Mesothelial cell of epicardium (in vitro differentiated cells): ENCODE results near the gene BOD1L1. TPM values are rescaled to one million over a fixed set of nuclear protein-coding genes. Genes with fewer than 3 reads are reported as not detected.

Experiments
- DNase-seq, 2 experiments: peaks; one replicate each; pipeline ENCODE4 v3.0.0; 2021; ENCODE audit warnings: low spot score in 2 of 2; ENCODE audit not compliant: unreplicated experiment in 2 of 2
- H3K27ac Mint-ChIP-seq: 2 replicates; pipeline ENCODE4 v1.8.0; 2021; ENCODE audit warnings: mixed read lengths
- H3K27me3 Mint-ChIP-seq: 2 replicates; pipeline ENCODE4 v1.8.0; 2021; ENCODE audit warnings: low read depth, mixed read lengths
- H3K36me3 Mint-ChIP-seq: 2 replicates; pipeline ENCODE4 v1.8.0; 2021; ENCODE audit warnings: mixed read lengths
- H3K4me1 Mint-ChIP-seq: 2 replicates; pipeline ENCODE4 v1.8.0; 2021; ENCODE audit warnings: mixed read lengths
- H3K4me3 Mint-ChIP-seq: 2 replicates; pipeline ENCODE4 v1.8.0; 2021; ENCODE audit warnings: mild to moderate bottlenecking, moderate library complexity, mixed read lengths
- H3K9me3 Mint-ChIP-seq: 2 replicates; pipeline ENCODE4 v1.8.0; 2021; ENCODE audit warnings: mixed read lengths
- total RNA-seq: library from RNA; stranded (reverse); gene quantifications from 3 replicates; pipeline ENCODE4 v1.2.1, GENCODE V29; 2021
- TF ChIP-seq, protein P1 (sequence below): fragments of 200-600 bp; sonication (generic); IDR thresholded peaks from one replicate; pipeline ENCODE4 v1.5.0; 2021; ENCODE audit warnings: antibody characterized with exemption; ENCODE audit not compliant: unreplicated experiment

BOD1L1 gene
- total RNA-seq, 1 donor from 2014 or later, result 56.8 TPM

DNA sequence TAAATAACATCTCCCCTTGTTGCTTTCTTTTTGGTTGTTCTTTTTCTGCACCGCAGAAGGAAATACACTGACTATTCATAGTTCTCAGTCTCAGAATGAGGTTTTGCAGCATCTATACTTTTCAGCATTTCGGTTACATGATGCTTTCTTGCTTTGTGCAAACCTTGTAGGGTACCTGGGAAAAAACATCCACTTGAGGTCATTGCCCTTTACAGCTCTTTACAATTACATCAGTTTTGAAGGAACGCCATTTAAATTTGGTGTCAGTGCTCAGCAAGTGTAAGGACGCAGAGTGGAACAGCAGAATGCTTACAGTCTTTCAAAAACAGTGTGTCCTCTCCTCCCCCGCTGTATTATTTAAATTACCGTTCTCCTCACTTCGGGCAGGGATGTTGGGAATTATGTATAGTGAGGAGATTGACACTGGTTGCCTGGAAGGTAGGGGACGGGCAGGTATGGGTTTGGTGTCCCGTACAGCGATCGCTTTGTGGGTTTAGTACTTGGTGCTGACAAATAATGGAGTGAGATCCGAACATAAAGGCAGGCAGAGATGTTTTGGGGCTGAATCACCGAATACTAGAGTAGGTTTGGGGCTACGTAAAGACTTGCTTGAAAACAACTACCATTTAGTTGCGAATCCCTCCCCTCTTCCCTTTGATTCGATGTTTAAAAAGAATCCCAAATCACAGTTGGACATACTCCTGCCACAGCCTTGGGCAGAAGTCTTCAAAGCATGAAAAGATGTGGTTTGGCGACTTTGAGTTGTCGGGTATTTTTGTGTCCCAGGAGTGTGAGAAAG lies 81.2 kb downstream of the BOD1L1 start:
- H3K4me1 Mint-ChIP-seq, result peaks cover 25% of the 10 kb centered on the region
- no peak overlapping the region for H3K27ac Mint-ChIP-seq
- peaks cover 88% of the 10 kb centered on the region for H3K27me3 Mint-ChIP-seq
- no peaks in the 10 kb centered on the region for H3K36me3 Mint-ChIP-seq
- H3K4me3 Mint-ChIP-seq, result peak overlapping the region; percentile 71
- peaks cover 3% of the 10 kb centered on the region for H3K9me3 Mint-ChIP-seq
- TF ChIP-seq, protein P1, sequence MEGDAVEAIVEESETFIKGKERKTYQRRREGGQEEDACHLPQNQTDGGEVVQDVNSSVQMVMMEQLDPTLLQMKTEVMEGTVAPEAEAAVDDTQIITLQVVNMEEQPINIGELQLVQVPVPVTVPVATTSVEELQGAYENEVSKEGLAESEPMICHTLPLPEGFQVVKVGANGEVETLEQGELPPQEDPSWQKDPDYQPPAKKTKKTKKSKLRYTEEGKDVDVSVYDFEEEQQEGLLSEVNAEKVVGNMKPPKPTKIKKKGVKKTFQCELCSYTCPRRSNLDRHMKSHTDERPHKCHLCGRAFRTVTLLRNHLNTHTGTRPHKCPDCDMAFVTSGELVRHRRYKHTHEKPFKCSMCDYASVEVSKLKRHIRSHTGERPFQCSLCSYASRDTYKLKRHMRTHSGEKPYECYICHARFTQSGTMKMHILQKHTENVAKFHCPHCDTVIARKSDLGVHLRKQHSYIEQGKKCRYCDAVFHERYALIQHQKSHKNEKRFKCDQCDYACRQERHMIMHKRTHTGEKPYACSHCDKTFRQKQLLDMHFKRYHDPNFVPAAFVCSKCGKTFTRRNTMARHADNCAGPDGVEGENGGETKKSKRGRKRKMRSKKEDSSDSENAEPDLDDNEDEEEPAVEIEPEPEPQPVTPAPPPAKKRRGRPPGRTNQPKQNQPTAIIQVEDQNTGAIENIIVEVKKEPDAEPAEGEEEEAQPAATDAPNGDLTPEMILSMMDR, result no peak
- no peak for DNase-seq

DNA sequence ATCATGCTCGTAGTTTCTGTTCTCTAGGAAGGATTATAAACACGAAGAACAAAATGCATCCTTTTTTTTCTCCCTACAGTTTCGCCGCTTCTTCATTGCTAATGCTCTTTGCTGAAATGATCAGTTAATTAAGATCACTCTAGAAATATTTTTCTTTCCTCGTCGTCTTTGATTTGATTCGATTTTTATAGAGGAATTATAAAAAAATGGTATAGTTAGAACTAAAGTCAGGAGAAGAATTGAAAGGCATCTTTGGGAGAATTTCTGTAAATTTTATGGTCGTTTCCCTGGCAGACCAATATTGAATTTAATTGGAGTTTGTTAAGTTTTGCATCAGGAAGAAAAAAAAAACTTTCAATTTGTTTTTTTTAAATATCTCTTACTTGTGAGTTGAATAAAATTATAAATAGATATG lies 82.1 kb downstream of the BOD1L1 start:
- Mint-ChIP-seq H3K4me1 (peaks cover 25% of the 10 kb centered on the region), H3K27ac (peak overlapping the region; percentile 85), H3K36me3 (no peaks in the 10 kb centered on the region), H3K27me3 (peaks cover 88% of the 10 kb centered on the region), H3K4me3 (peak overlapping the region; percentile 90), H3K9me3 (no peaks in the 10 kb centered on the region)
- no peak for DNase-seq
- TF ChIP-seq, protein P1, result no peak

DNA sequence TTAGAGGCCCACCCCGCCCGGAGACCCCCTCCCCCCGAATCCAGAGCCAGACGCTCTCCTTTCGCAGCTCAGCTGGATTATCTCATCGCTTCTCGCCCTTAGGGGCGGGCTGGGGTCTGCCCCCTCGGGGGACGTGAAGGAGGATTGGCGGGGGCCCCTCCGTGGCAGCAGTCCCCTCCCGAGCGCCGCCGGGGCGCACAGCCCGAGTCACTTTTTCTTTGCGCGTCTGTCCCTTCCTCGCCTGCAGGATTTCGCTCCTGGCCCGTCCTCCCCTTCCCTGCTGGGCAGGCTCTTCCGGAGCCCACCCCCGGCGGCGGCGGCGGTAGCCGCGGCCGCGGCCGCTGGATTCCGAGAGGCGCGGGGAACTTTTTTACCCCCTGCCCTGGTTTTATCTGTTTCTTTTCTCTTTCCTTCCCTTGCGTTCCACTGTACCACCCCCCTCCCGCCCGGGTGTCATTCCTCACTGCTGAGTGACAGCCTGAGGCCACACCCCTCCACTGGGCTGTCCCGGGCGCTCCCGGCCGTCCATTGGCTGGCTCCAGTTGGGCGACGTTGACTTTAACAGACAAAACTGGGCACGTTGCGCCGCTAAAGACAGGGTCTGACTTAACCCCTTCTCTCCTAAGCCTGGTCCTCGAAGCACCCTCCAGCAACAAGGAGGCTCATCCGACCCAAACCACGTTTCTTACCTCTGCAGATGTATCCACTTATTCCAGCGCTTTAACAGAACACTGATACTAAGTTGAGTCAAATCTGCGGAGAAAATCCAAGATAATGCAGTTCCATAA lies 82.7 kb downstream of the BOD1L1 start:
- H3K27me3 Mint-ChIP-seq, result peaks cover 89% of the 10 kb centered on the region
- TF ChIP-seq, protein P1, result no peak
- no peaks in the 10 kb centered on the region for H3K9me3 Mint-ChIP-seq
- peaks cover 25% of the 10 kb centered on the region for H3K4me1 Mint-ChIP-seq
- no peaks in the 10 kb centered on the region for H3K36me3 Mint-ChIP-seq
- H3K27ac Mint-ChIP-seq, result peak overlapping the region; percentile 85
- peak; percentile 63 to 82 for DNase-seq
- peak overlapping the region; percentile 90 for H3K4me3 Mint-ChIP-seq

DNA sequence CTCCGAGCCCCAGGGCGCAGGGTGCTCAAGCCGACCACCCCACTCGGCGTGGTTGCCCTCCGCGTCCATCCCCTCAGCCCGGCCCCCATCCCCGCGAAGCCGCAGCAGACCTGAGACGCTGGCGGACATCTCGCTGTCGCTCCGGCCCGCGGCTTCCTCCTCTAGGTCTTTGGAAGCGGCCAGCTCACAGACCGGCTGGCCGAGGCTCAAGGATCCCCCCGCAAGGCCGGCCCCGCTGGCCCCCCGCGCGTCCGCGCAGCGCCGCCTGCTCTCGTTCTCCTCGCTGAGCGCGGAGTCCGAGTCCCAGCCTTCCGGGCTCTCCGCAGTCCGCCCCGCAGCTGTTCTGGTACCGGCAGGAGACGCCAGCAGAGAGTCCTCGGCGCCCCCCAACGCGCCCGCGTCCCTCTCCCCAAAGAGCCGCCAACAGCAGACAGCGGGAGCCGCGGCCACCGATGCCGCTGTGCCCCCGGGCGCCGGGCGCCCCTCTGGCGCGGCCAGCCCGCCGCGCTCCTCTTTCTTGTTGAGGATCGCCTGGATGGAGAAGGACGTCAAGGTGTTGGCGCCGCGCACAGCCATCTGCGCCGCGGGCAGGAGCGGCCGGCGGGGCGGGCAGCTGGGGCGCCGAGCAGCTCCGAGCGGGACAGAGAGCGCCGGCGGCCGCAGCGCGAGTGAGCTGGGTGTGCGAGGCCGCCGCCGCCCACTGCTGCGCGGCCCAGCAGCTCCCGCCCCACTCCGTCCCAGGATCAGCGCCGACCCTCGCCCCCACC lies 83.5 kb downstream of the BOD1L1 start, which contains the start of gene NKX3-2:
Gene NKX3-2 (minus strand): TSS at position 670 of the 767 bp plus-strand sequence. CDS start 94 bp downstream, at position 576.
- H3K27ac Mint-ChIP-seq, result peak within 1 kb of the TSS; percentile 85
- H3K4me3 Mint-ChIP-seq, result peak within 1 kb of the TSS; percentile 90
- peak in 1 of 2 experiments; percentile 58 for DNase-seq
- H3K27me3 Mint-ChIP-seq, result peaks cover 89% of the 10 kb centered on the region
- TF ChIP-seq, protein P1, result no peak
- H3K4me1 Mint-ChIP-seq, result peaks cover 22% of the 10 kb centered on the region
- H3K9me3 Mint-ChIP-seq, result no peaks in the 10 kb centered on the region
- H3K36me3 Mint-ChIP-seq, result no peaks in the 10 kb centered on the region

DNA sequence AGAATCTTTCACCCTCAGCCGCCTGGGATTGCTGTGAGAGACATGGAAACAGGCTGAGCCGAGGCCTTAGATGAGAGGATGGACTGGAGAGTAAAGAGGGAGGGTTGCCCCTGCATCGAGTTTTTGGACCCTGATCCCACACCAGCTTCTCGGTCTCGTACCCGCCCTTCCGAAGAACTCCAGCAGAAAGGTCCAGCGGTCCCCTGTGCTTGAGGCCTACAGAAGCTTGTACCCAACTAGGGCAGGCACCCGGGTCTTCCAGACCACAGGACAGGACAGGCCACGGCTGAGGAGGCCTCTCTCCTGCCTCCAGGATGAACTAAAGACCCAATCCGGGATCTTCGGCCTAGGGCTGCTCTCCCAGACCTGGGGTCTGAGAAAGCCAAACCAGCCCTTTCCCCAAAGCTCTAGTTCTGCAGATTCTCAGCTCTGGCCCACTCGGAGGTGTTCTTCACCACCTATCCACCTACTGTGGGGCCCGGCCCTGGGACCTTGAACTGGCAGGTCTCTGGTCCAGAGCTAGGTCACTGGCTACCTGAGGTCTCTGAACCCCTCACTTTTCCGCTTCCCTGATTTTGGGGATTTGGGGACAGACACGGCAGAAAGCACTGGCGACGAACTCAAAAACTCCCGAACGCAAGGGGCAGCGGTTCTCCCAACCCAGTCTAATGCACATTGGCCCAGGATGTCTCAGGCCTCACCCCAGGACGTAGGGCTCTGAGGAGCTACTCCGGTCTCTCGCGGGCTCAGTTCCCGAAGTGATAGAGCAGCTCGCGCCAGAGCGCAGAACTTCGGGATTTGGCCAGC lies 84.3 kb downstream of the BOD1L1 start:
- Mint-ChIP-seq H3K36me3 (peaks cover 2% of the 10 kb centered on the region), H3K27me3 (peaks cover 90% of the 10 kb centered on the region), H3K27ac (no peak overlapping the region), H3K4me1 (peaks cover 19% of the 10 kb centered on the region), H3K4me3 (peak overlapping the region; percentile 64), H3K9me3 (no peaks in the 10 kb centered on the region)
- peak in 1 of 2 experiments; percentile 41 for DNase-seq
- TF ChIP-seq, protein P1, result no peak
